Mucosa of rectum (tissue), 2 donors: Measurements from ENCODE around the gene APBB1IP.
"Not testable (repeated sequence)": the region's sequence is repeated elsewhere in the genome, so short reads cannot be mapped to it uniquely, and the experiment has no call there.

Source experiments
- H3K27ac ChIP-seq, 2 donors: one replicate each; pipeline ENCODE4 v1.7.0; 2013; ENCODE audit warnings: inconsistent platforms in 2 of 2, low read depth in 2 of 2, low read length in 2 of 2
- H3K27me3 ChIP-seq, 2 donors: one replicate each; pipeline ENCODE4 v1.7.0; 2013; ENCODE audit warnings: low read length in 2 of 2; ENCODE audit not compliant: control insufficient read depth in 2 of 2, insufficient read depth in 2 of 2
- H3K36me3 ChIP-seq, 2 donors: one replicate each; pipeline ENCODE4 v1.7.0; 2013; ENCODE audit warnings: low read length in 2 of 2; ENCODE audit not compliant: control insufficient read depth in 2 of 2, insufficient read depth in 2 of 2
- H3K4me1 ChIP-seq, 2 donors: one replicate each; pipeline ENCODE4 v1.7.0; 2013; ENCODE audit warnings: low read length in 2 of 2, mild to moderate bottlenecking in 1 of 2; ENCODE audit not compliant: control insufficient read depth in 2 of 2, insufficient read depth in 2 of 2
- H3K4me3 ChIP-seq, 2 donors: one replicate each; pipeline ENCODE4 v1.7.0; 2013; ENCODE audit warnings: low read length in 2 of 2
- H3K9ac ChIP-seq, 2 donors: one replicate each; pipeline ENCODE4 v1.7.0; 2013; ENCODE audit warnings: low read length in 2 of 2, low read depth in 1 of 2, mild to moderate bottlenecking in 1 of 2
- H3K9me3 ChIP-seq, 2 donors: one replicate each; pipeline ENCODE4 v1.7.0; 2013; ENCODE audit warnings: low read length in 2 of 2; ENCODE audit not compliant: control insufficient read depth in 2 of 2
- donor health status: healthy.
- donor health status: Normal muscosa, but diverticular disease.

APBB1IP gene

GRCh38 chr10:26455567-26456315 is 17.6 kb downstream of the APBB1IP start:
- H3K4me1 ChIP-seq: peaks cover 0 to 5% of the 10 kb centered on the region in 2 donors
- H3K4me3 ChIP-seq: no peak overlapping the region
- H3K27me3 ChIP-seq: no peaks in the 10 kb centered on the region
- peaks cover 0 to 2% of the 10 kb centered on the region in 2 donors for H3K9me3 ChIP-seq
- no peak overlapping the region for H3K27ac ChIP-seq
- no peaks in the 10 kb centered on the region for H3K36me3 ChIP-seq
- H3K9ac ChIP-seq: no peak overlapping the region

- Histone ChIP-seq H3K36me3 (no peaks in the 10 kb centered on the region), H3K9ac (no peak overlapping the region), H3K4me1 (peaks cover 0 to 5% of the 10 kb centered on the region in 2 donors), H3K27me3 (no peaks in the 10 kb centered on the region), H3K27ac (peak overlapping the region in 1 of 2 donors; percentile 6), H3K4me3 (no peak overlapping the region), H3K9me3 (peaks cover 0 to 2% of the 10 kb centered on the region in 2 donors)
These were observed 18.9 kb downstream of the APBB1IP start for GRCh38 chr10:26457088-26457487.

- H3K4me1 ChIP-seq: peaks cover 0 to 5% of the 10 kb centered on the region in 2 donors
These were observed 22.6 kb downstream of the APBB1IP start for GRCh38 chr10:26460736-26461135.

GRCh38 chr10:26463986-26464385 is 25.8 kb downstream of the APBB1IP start:
- no peaks in the 10 kb centered on the region for H3K27me3 ChIP-seq
- H3K27ac ChIP-seq: no peak overlapping the region
- H3K9me3 ChIP-seq: no peaks in the 10 kb centered on the region
- H3K4me1 ChIP-seq: peaks cover 0 to 3% of the 10 kb centered on the region in 2 donors
- no peak overlapping the region for H3K4me3 ChIP-seq
- no peak overlapping the region for H3K9ac ChIP-seq
- no peaks in the 10 kb centered on the region for H3K36me3 ChIP-seq

More at GRCh38 chr10:26460736-26461135, 22.6 kb downstream of the APBB1IP start:
- Histone ChIP-seq H3K9ac (no peak overlapping the region), H3K27ac (no peak overlapping the region), H3K9me3 (no peaks in the 10 kb centered on the region), H3K27me3 (no peaks in the 10 kb centered on the region), H3K36me3 (no peaks in the 10 kb centered on the region), H3K4me3 (no peak overlapping the region)

- Histone ChIP-seq H3K9ac (no peak overlapping the region), H3K27ac (no peak overlapping the region), H3K9me3 (no peaks in the 10 kb centered on the region), H3K4me1 (peaks cover 0 to 3% of the 10 kb centered on the region in 2 donors), H3K27me3 (no peaks in the 10 kb centered on the region), H3K36me3 (no peaks in the 10 kb centered on the region), H3K4me3 (no peak overlapping the region)
These were observed 26.6 kb downstream of the APBB1IP start for GRCh38 chr10:26464632-26465280.

GRCh38 chr10:26466531-26466930 is 28.4 kb downstream of the APBB1IP start:
- not testable (repeated sequence) for H3K9me3 ChIP-seq, H3K4me3 ChIP-seq, H3K36me3 ChIP-seq, H3K9ac ChIP-seq, H3K4me1 ChIP-seq, H3K27me3 ChIP-seq, H3K27ac ChIP-seq

GRCh38 chr10:26467639-26468038 is 29.5 kb downstream of the APBB1IP start:
- Histone ChIP-seq H3K9me3 (no peaks in the 10 kb centered on the region), H3K4me3 (no peak overlapping the region), H3K4me1 (peaks cover 0 to 9% of the 10 kb centered on the region in 2 donors), H3K9ac (no peak overlapping the region), H3K27me3 (no peaks in the 10 kb centered on the region), H3K36me3 (no peaks in the 10 kb centered on the region), H3K27ac (no peak overlapping the region)

DNA sequence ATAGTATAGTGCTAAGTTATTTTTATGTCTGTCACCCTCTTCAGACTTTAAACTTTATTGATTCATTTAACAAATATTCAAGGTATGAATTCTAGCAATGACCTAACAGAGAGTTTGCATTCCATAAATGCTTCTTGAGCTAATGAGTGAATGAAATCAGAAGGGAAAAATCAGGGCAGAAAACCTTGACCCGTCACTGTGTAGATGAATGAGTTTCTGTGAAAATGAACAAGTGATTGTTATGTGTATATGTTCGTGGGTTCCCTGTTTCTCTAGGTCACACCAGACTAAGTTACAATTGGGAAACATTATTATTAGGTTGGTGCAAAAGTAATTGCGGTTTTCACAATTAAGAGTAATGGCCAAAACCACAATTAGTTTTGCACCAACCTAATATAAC is 30.1 kb downstream of the APBB1IP start:
- H3K27ac ChIP-seq: no peak overlapping the region

GRCh38 chr10:26468700-26469099 is 30.6 kb downstream of the APBB1IP start:
- H3K9me3 ChIP-seq: no peaks in the 10 kb centered on the region
- peaks cover 0 to 9% of the 10 kb centered on the region in 2 donors for H3K4me1 ChIP-seq
- H3K27me3 ChIP-seq: no peaks in the 10 kb centered on the region
- H3K36me3 ChIP-seq: no peaks in the 10 kb centered on the region
- H3K27ac ChIP-seq: no peak overlapping the region
- H3K9ac ChIP-seq: no peak overlapping the region
- no peak overlapping the region for H3K4me3 ChIP-seq

More for the DNA sequence above, 30.1 kb downstream of the APBB1IP start:
- Histone ChIP-seq H3K4me1 (peaks cover 0 to 9% of the 10 kb centered on the region in 2 donors), H3K9ac (no peak overlapping the region), H3K9me3 (no peaks in the 10 kb centered on the region), H3K27me3 (no peaks in the 10 kb centered on the region), H3K4me3 (no peak overlapping the region), H3K36me3 (no peaks in the 10 kb centered on the region)

DNA sequence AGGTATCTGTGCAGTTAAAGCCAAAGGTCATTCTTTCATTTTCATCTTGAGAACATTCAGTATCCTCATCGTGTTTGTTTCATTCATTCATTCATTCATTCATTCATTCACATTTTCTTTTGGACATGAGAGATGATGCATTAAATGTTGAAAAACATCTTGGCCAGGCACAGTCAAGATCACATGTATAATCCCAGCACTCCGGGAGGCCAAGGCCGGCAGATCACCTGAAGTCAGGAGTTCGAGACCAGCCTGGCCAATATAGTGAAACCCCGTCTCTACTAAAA is 34.3 kb downstream of the APBB1IP start:
- Histone ChIP-seq H3K27ac (no peak overlapping the region), H3K4me3 (no peak overlapping the region), H3K4me1 (peaks cover 0 to 9% of the 10 kb centered on the region in 2 donors), H3K9ac (no peak overlapping the region), H3K27me3 (no peaks in the 10 kb centered on the region), H3K9me3 (no peaks in the 10 kb centered on the region), H3K36me3 (no peaks in the 10 kb centered on the region)
